GM12878 (cell line): ENCODE results near the gene RETREG3. TPM values are rescaled to one million over a fixed set of nuclear protein-coding genes. Genes with fewer than 3 reads are reported as not detected.

ENCODE experiments used
- BMI1 ChIP-seq: fragments of 450-650 bp; IDR thresholded peaks from 2 replicates; pipeline ENCODE4 v1.6.1; 2016; ENCODE audit warnings: mild to moderate bottlenecking, moderate library complexity, borderline replicate concordance
- BRCA1 ChIP-seq: IDR thresholded peaks from 2 replicates; pipeline ENCODE4 v1.6.1; 2011; ENCODE audit warnings: low read depth, low read length, improper control_type of control experiment
- CBFB ChIP-seq: IDR thresholded peaks from 2 replicates; pipeline ENCODE4 v1.6.1; 2016; ENCODE audit warnings: antibody characterized with exemption, low read depth
- GATAD2B ChIP-seq: fragments of 450-650 bp; conservative IDR thresholded peaks from 2 replicates; pipeline ENCODE4 v1.6.1; 2017; ENCODE audit warnings: low read depth, mild to moderate bottlenecking, moderate library complexity
- HCFC1 ChIP-seq: fragments of 150-350 bp; IDR thresholded peaks from 2 replicates; pipeline ENCODE4 v1.6.1; 2014; ENCODE audit warnings: low read length
- HDGF ChIP-seq: fragments of 450-650 bp; IDR thresholded peaks from 2 replicates; pipeline ENCODE4 v1.6.1; 2016; ENCODE audit warnings: antibody characterized with exemption
- KAT2A ChIP-seq: conservative IDR thresholded peaks from 2 replicates; pipeline ENCODE4 v1.6.1; 2011; ENCODE audit warnings: low read depth, low read length; ENCODE audit not compliant: control insufficient read depth
- NR2F1 ChIP-seq: fragments of 450-650 bp; conservative IDR thresholded peaks from 2 replicates; pipeline ENCODE4 v1.6.1; 2017; ENCODE audit warnings: mild to moderate bottlenecking
- POLR2AphosphoS2 ChIP-seq: IDR thresholded peaks from 2 replicates; pipeline ENCODE4 v1.6.1; 2011; ENCODE audit warnings: low read depth, mild to moderate bottlenecking, low read length, improper control_type of control experiment, moderate library complexity
- POLR2AphosphoS5 ChIP-seq: IDR thresholded peaks from 2 replicates; pipeline ENCODE4 v1.6.1; 2011; ENCODE audit warnings: mild to moderate bottlenecking, low read length, inconsistent platforms
- RB1 ChIP-seq: fragments of 450-650 bp; formaldehyde crosslinking; IDR thresholded peaks from 2 replicates; pipeline ENCODE4 v1.6.1; 2017; ENCODE audit warnings: mild to moderate bottlenecking, borderline replicate concordance
- RUNX3 ChIP-seq: IDR thresholded peaks from 2 replicates; pipeline ENCODE4 v1.6.1; 2012; ENCODE audit warnings: low read length, inconsistent platforms
- SIX5 ChIP-seq: IDR thresholded peaks from 2 replicates; pipeline ENCODE4 v1.6.1; 2011; ENCODE audit warnings: mild to moderate bottlenecking, low read depth, low read length, moderate library complexity; ENCODE audit not compliant: severe bottlenecking
- SMARCA5 ChIP-seq: fragments of 450-650 bp; IDR thresholded peaks from 2 replicates; pipeline ENCODE4 v1.6.1; 2017; ENCODE audit warnings: mild to moderate bottlenecking
- STAT1 ChIP-seq: fragments of 450-650 bp; conservative IDR thresholded peaks from 2 replicates; pipeline ENCODE4 v1.6.1; 2014; ENCODE audit warnings: antibody characterized with exemption, mild to moderate bottlenecking
- SUPT20H ChIP-seq: IDR thresholded peaks from 2 replicates; pipeline ENCODE4 v1.6.1; 2011; ENCODE audit warnings: low read depth, mild to moderate bottlenecking, low read length, moderate library complexity, borderline replicate concordance; ENCODE audit not compliant: control insufficient read depth
- TARDBP ChIP-seq: IDR thresholded peaks from 2 replicates; pipeline ENCODE4 v1.6.1; 2016; ENCODE audit warnings: borderline replicate concordance
- YY1 ChIP-seq: IDR thresholded peaks from 2 replicates; pipeline ENCODE4 v1.6.1; 2011; ENCODE audit warnings: low read depth, mild to moderate bottlenecking, low read length
- ZNF207 ChIP-seq: fragments of 450-650 bp; IDR thresholded peaks from 2 replicates; pipeline ENCODE4 v1.6.1; 2014; ENCODE audit warnings: antibody characterized with exemption, mild to moderate bottlenecking, borderline replicate concordance
- ZNF24 ChIP-seq: fragments of 450-650 bp; IDR thresholded peaks from 2 replicates; pipeline ENCODE4 v1.6.1; 2017; ENCODE audit warnings: antibody characterized with exemption, mild to moderate bottlenecking
- ZNF622 ChIP-seq: fragments of 450-650 bp; IDR thresholded peaks from 2 replicates; pipeline ENCODE4 v1.6.1; 2017; ENCODE audit warnings: mild to moderate bottlenecking, inconsistent platforms
- ZZZ3 ChIP-seq: IDR thresholded peaks from 2 replicates; pipeline ENCODE4 v1.6.1; 2011; ENCODE audit warnings: low read depth; ENCODE audit not compliant: control insufficient read depth, insufficient read length
- polyA plus RNA-seq, 11 experiments: library from polyadenylated mRNA; depleted of rRNA in 4 of 11; unstranded in 6 of 11; stranded (reverse) in 5 of 11; fragments of >200 nt; fragmentation: Nextera tagmentation in 4 of 11; fragmentation: Illumina TruSeq in 1 of 11; extraction: Ambion mirVana in 4 of 11; extraction: Trizol in 1 of 11; gene quantifications; 1 replicate in 1 of 11; 2 replicates in 10 of 11; pipeline versions ENCODE4 v1.2.1 to v1.2.3, GENCODE V29; 2011 to 2016; ENCODE audit warnings: inconsistent platforms in 2 of 11, missing spikeins in 2 of 11, low read depth in 1 of 11
- total RNA-seq, 4 experiments: library from RNA; depleted of rRNA in 3 of 4; stranded (reverse); fragments of >200 nt in 3 of 4; fragmentation: Illumina TruSeq in 1 of 4; extraction: Trizol in 1 of 4; gene quantifications; 2 replicates each; pipeline versions ENCODE4 v1.2.1 to v1.2.3, GENCODE V29; 2013 to 2021
- TF ChIP-seq, protein P1 (sequence below): IDR thresholded peaks from 2 replicates; pipeline ENCODE4 v1.6.1; 2012; ENCODE audit warnings: improper control_type of control experiment, low read depth, low read length; ENCODE audit not compliant: insufficient replicate concordance
- TF ChIP-seq, protein P2 (sequence below): fragments of 450-650 bp; IDR thresholded peaks from 2 replicates; pipeline ENCODE4 v1.6.1; 2017; ENCODE audit warnings: low read depth, mild to moderate bottlenecking, moderate library complexity
- TF ChIP-seq, protein P3 (sequence below): IDR thresholded peaks from 2 replicates; pipeline ENCODE4 v1.6.1; 2011; ENCODE audit warnings: borderline replicate concordance, low read depth, mild to moderate bottlenecking, moderate library complexity, mixed read lengths, low read length; ENCODE audit not compliant: insufficient read depth; ENCODE audit errors: extremely low read length

RETREG3 gene
- total and polyA plus RNA-seq, 10 of the 15 experiments (the other 5 are each of a cell fraction or from before 2014, with no cell fraction given) = 7.0 to 50.6 (median 27.3) TPM

DNA sequence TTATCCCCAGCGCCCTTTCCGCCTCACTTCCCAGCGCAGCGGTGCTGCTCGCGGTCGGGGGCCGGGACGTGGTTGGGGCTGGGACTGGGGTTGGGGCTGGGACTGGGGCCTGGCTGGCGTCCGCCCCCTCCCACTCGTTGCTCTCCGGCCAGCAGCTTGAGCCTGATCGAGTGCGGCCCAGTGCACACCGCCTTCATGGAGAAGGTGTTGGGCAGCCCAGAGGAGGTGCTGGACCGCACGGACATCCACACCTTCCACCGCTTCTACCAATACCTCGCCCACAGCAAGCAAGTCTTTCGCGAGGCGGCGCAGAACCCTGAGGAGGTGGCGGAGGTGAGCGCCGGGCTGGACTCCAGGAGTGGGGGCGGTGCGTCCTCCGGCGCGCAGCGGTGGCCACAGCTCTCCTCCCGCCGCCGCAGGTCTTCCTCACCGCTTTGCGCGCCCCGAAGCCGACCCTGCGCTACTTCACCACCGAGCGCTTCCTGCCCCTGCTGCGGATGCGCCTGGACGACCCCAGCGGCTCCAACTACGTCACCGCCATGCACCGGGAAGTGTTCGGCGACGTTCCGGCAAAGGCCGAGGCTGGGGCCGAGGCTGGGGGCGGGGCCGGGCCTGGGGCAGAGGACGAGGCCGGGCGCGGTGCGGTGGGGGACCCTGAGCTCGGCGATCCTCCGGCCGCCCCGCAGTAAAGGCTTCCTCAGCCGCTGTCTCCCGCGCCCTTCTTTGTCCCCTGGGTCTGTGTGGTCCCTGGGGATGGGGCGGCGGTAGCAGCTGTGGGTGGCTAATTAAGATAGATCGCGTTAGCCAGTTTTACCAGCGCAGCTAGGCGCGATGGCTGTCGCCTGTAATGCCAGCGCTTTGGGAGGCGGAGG is 54.7 kb downstream of the RETREG3 start (continued):
- TF ChIP-seq POLR2AphosphoS2 = peak; percentile 88
- no peak for TF ChIP-seq ZZZ3
- TF ChIP-seq, protein P1, sequence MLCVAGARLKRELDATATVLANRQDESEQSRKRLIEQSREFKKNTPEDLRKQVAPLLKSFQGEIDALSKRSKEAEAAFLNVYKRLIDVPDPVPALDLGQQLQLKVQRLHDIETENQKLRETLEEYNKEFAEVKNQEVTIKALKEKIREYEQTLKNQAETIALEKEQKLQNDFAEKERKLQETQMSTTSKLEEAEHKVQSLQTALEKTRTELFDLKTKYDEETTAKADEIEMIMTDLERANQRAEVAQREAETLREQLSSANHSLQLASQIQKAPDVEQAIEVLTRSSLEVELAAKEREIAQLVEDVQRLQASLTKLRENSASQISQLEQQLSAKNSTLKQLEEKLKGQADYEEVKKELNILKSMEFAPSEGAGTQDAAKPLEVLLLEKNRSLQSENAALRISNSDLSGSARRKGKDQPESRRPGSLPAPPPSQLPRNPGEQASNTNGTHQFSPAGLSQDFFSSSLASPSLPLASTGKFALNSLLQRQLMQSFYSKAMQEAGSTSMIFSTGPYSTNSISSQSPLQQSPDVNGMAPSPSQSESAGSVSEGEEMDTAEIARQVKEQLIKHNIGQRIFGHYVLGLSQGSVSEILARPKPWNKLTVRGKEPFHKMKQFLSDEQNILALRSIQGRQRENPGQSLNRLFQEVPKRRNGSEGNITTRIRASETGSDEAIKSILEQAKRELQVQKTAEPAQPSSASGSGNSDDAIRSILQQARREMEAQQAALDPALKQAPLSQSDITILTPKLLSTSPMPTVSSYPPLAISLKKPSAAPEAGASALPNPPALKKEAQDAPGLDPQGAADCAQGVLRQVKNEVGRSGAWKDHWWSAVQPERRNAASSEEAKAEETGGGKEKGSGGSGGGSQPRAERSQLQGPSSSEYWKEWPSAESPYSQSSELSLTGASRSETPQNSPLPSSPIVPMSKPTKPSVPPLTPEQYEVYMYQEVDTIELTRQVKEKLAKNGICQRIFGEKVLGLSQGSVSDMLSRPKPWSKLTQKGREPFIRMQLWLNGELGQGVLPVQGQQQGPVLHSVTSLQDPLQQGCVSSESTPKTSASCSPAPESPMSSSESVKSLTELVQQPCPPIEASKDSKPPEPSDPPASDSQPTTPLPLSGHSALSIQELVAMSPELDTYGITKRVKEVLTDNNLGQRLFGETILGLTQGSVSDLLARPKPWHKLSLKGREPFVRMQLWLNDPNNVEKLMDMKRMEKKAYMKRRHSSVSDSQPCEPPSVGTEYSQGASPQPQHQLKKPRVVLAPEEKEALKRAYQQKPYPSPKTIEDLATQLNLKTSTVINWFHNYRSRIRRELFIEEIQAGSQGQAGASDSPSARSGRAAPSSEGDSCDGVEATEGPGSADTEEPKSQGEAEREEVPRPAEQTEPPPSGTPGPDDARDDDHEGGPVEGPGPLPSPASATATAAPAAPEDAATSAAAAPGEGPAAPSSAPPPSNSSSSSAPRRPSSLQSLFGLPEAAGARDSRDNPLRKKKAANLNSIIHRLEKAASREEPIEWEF = no peak
- TF ChIP-seq ZNF207 = no peak
- TF ChIP-seq GATAD2B = peak; percentile 93
- TF ChIP-seq SIX5 = no peak
- no peak for TF ChIP-seq BRCA1
- no peak for TF ChIP-seq SMARCA5
- TF ChIP-seq BMI1 = no peak
- TF ChIP-seq HCFC1 = peak; percentile 38; the same call in 1 of the 2 replicates
- no peak for TF ChIP-seq ZNF24
- TF ChIP-seq, protein P2, sequence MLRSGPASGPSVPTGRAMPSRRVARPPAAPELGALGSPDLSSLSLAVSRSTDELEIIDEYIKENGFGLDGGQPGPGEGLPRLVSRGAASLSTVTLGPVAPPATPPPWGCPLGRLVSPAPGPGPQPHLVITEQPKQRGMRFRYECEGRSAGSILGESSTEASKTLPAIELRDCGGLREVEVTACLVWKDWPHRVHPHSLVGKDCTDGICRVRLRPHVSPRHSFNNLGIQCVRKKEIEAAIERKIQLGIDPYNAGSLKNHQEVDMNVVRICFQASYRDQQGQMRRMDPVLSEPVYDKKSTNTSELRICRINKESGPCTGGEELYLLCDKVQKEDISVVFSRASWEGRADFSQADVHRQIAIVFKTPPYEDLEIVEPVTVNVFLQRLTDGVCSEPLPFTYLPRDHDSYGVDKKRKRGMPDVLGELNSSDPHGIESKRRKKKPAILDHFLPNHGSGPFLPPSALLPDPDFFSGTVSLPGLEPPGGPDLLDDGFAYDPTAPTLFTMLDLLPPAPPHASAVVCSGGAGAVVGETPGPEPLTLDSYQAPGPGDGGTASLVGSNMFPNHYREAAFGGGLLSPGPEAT = peak; percentile 22; the same call in 1 of the 2 replicates
- no peak for TF ChIP-seq SUPT20H
- peak; percentile 77; the same call in 1 of the 2 replicates for TF ChIP-seq HDGF
- no peak for TF ChIP-seq KAT2A
- TF ChIP-seq, protein P3, sequence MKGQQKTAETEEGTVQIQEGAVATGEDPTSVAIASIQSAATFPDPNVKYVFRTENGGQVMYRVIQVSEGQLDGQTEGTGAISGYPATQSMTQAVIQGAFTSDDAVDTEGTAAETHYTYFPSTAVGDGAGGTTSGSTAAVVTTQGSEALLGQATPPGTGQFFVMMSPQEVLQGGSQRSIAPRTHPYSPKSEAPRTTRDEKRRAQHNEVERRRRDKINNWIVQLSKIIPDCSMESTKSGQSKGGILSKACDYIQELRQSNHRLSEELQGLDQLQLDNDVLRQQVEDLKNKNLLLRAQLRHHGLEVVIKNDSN = no peak
- peak; percentile 79 for TF ChIP-seq POLR2AphosphoS5
- TF ChIP-seq ZNF622 = no peak
- TF ChIP-seq NR2F1 = peak; percentile 74
- TF ChIP-seq TARDBP = no peak
- no peak for TF ChIP-seq YY1
- TF ChIP-seq RUNX3 = peak; percentile 6
- no peak for TF ChIP-seq STAT1
- TF ChIP-seq RB1 = peak; percentile 47; the same call in 1 of the 2 replicates
- TF ChIP-seq CBFB = no peak
